H9 (cell line): ENCODE data around the gene UST. TPM values are rescaled to one million over a fixed set of nuclear protein-coding genes. Genes with fewer than 3 reads are reported as not detected.

Experiments
- DNase-seq: peaks from one replicate; pipeline ENCODE4 v3.0.0-alpha.2; 2017
- H2AFZ ChIP-seq: one replicate; pipeline ENCODE4 v1.6.1; 2013; ENCODE audit warnings: mild to moderate bottlenecking, low read length, control low read depth, moderate library complexity
- H2AK5ac ChIP-seq: 2 replicates; pipeline ENCODE4 v1.6.1; 2013; ENCODE audit warnings: low read length, control low read depth, mixed read lengths; ENCODE audit not compliant: insufficient read length
- H2BK120ac ChIP-seq: one replicate; pipeline ENCODE4 v1.6.1; 2013; ENCODE audit warnings: low read depth, mild to moderate bottlenecking, low read length, control low read depth, inconsistent platforms; ENCODE audit not compliant: poor library complexity, severe bottlenecking
- H2BK12ac ChIP-seq: 2 replicates; pipeline ENCODE4 v1.6.1; 2013; ENCODE audit warnings: low read length, control low read depth, mixed read lengths, low read depth; ENCODE audit not compliant: insufficient read length
- H2BK15ac ChIP-seq: 2 replicates; pipeline ENCODE4 v1.6.1; 2013; ENCODE audit warnings: low read depth, low read length, control low read depth
- H2BK20ac ChIP-seq: one replicate; pipeline ENCODE4 v1.6.1; 2013; ENCODE audit warnings: low read depth, mild to moderate bottlenecking, low read length, control low read depth, inconsistent platforms; ENCODE audit not compliant: poor library complexity, severe bottlenecking
- H2BK5ac ChIP-seq: 2 replicates; pipeline ENCODE4 v1.6.1; 2013; ENCODE audit warnings: low read length, control low read depth, mixed read lengths; ENCODE audit not compliant: insufficient read length
- H3K14ac ChIP-seq: 2 replicates; pipeline ENCODE4 v1.6.1; 2013; ENCODE audit warnings: low read length, control low read depth; ENCODE audit not compliant: insufficient read depth
- H3K18ac ChIP-seq: 2 replicates; pipeline ENCODE4 v1.6.1; 2013; ENCODE audit warnings: low read depth, mild to moderate bottlenecking, mixed read lengths, low read length, control low read depth; ENCODE audit not compliant: insufficient read length
- H3K23ac ChIP-seq: 2 replicates; pipeline ENCODE4 v1.6.1; 2013; ENCODE audit warnings: low read length, control low read depth, mixed read lengths, low read depth; ENCODE audit not compliant: insufficient read length
- H3K23me2 ChIP-seq: 2 replicates; pipeline ENCODE4 v1.6.1; 2013; ENCODE audit warnings: low read depth, mild to moderate bottlenecking, mixed read lengths, low read length, control low read depth; ENCODE audit not compliant: insufficient read length, poor library complexity, severe bottlenecking
- H3K27ac ChIP-seq: 2 replicates; pipeline ENCODE4 v1.5.1; 2013; ENCODE audit warnings: low read length, control low read depth, mixed read lengths, low read depth; ENCODE audit not compliant: insufficient read length
- H3K27me3 ChIP-seq: 2 replicates; pipeline ENCODE4 v1.6.1; 2013; ENCODE audit warnings: low read length, control low read depth, inconsistent platforms; ENCODE audit not compliant: insufficient read depth
- H3K4ac ChIP-seq: 2 replicates; pipeline ENCODE4 v1.6.1; 2013; ENCODE audit warnings: low read depth, mild to moderate bottlenecking, control low read depth, inconsistent platforms, low read length, moderate library complexity
- H3K4me1 ChIP-seq: 2 replicates; pipeline ENCODE4 v1.6.1; 2013; ENCODE audit warnings: low read length, control low read depth, inconsistent platforms; ENCODE audit not compliant: insufficient read depth
- H3K4me2 ChIP-seq: 2 replicates; pipeline ENCODE4 v1.6.1; 2013; ENCODE audit warnings: low read length, control low read depth, mixed read lengths; ENCODE audit not compliant: insufficient read length, insufficient read depth
- H3K56ac ChIP-seq: 2 replicates; pipeline ENCODE4 v1.6.1; 2013; ENCODE audit warnings: low read depth, mild to moderate bottlenecking, mixed read lengths, low read length, control low read depth; ENCODE audit not compliant: insufficient read length
- H3K79me1 ChIP-seq: 2 replicates; pipeline ENCODE4 v1.6.1; 2013; ENCODE audit warnings: low read depth, mild to moderate bottlenecking, moderate library complexity, low read length, control low read depth, inconsistent platforms; ENCODE audit not compliant: insufficient read depth, poor library complexity, severe bottlenecking
- H3K79me2 ChIP-seq: 2 replicates; pipeline ENCODE4 v1.6.1; 2013; ENCODE audit warnings: low read length, control low read depth, inconsistent platforms; ENCODE audit not compliant: insufficient read depth
- H3K9ac ChIP-seq: 2 replicates; pipeline ENCODE4 v1.6.1; 2013; ENCODE audit warnings: low read length, control low read depth, mixed read lengths; ENCODE audit not compliant: insufficient read length; ENCODE audit errors: extremely low read depth
- H3K9me3 ChIP-seq: one replicate; pipeline ENCODE4 v1.6.1; 2013; ENCODE audit warnings: low read depth, low read length, inconsistent platforms; ENCODE audit not compliant: control insufficient read depth
- H3T11ph ChIP-seq: one replicate; pipeline ENCODE4 v1.6.1; 2013; ENCODE audit warnings: mild to moderate bottlenecking, low read length, control low read depth, inconsistent platforms
- H4K20me1 ChIP-seq: one replicate; pipeline ENCODE4 v1.6.1; 2013; ENCODE audit not compliant: control insufficient read depth, insufficient read length, insufficient read depth
- H4K5ac ChIP-seq: 2 replicates; pipeline ENCODE4 v1.6.1; 2013; ENCODE audit warnings: low read depth, mild to moderate bottlenecking, mixed read lengths, low read length, control low read depth; ENCODE audit not compliant: insufficient read length
- H4K8ac ChIP-seq: replicated peaks from 2 replicates; pipeline ENCODE4 v1.6.1; 2013; ENCODE audit warnings: low read length, control low read depth, mixed read lengths, low read depth; ENCODE audit not compliant: insufficient read length
- H4K91ac ChIP-seq: 2 replicates; pipeline ENCODE4 v1.6.1; 2013; ENCODE audit warnings: low read depth, mild to moderate bottlenecking, moderate library complexity, mixed read lengths, low read length, control low read depth; ENCODE audit not compliant: insufficient read length
- H3K27ac Mint-ChIP-seq, 3 experiments: 2 replicates in 2 of 3; 3 replicates in 1 of 3; pipeline ENCODE4 v1.8.0; 2020 to 2021; ENCODE audit warnings: mixed read lengths in 3 of 3, mild to moderate bottlenecking in 1 of 3, moderate library complexity in 1 of 3
- H3K27me3 Mint-ChIP-seq: 2 replicates; pipeline ENCODE4 v1.8.0; 2021; ENCODE audit warnings: low read depth, mild to moderate bottlenecking, moderate library complexity, mixed read lengths
- H3K36me3 Mint-ChIP-seq, 3 experiments: 2 replicates in 2 of 3; 3 replicates in 1 of 3; pipeline ENCODE4 v1.8.0; 2020 to 2021; ENCODE audit warnings: low read depth in 3 of 3, mixed read lengths in 3 of 3; ENCODE audit not compliant: insufficient read depth in 1 of 3
- H3K4me1 Mint-ChIP-seq, 2 experiments: 2 replicates each; pipeline ENCODE4 v1.8.0; 2020; ENCODE audit warnings: mixed read lengths in 2 of 2
- H3K4me3 Mint-ChIP-seq, 2 experiments: 2 replicates in 1 of 2; 3 replicates in 1 of 2; pipeline ENCODE4 v1.8.0; 2020 to 2021; ENCODE audit warnings: mild to moderate bottlenecking in 2 of 2, mixed read lengths in 2 of 2, moderate library complexity in 1 of 2
- H3K9me3 Mint-ChIP-seq, 2 experiments: 2 replicates in 1 of 2; 3 replicates in 1 of 2; pipeline ENCODE4 v1.8.0; 2020; ENCODE audit warnings: mild to moderate bottlenecking in 2 of 2, mixed read lengths in 2 of 2, moderate library complexity in 1 of 2
- WGBS: extraction: QIAGEN DNeasy Blood & Tissue Kit; methylation state at CpG from one replicate; pipeline ENCODE4 v1.1.7; 2013; ENCODE audit warnings: missing lambda C conversion rate, low lambda C conversion rate, mixed read lengths; ENCODE audit not compliant: insufficient read length; ENCODE audit errors: extremely low coverage; 5-methylcytosine and 5-hydroxymethylcytosine counted together
- total RNA-seq: library from RNA; stranded (reverse); gene quantifications from 2 replicates; pipeline ENCODE4 v1.2.1, GENCODE V29; 2021
- TF ChIP-seq, protein P1 (sequence below): fragments of 200-600 bp; sonication (generic); conservative IDR thresholded peaks from 3 replicates; pipeline ENCODE4 v1.8.0; 2021; ENCODE audit warnings: antibody characterized with exemption, mild to moderate bottlenecking

UST gene
- total RNA-seq, 1 experiment from 2014 or later, result 14.4 TPM

DNA sequence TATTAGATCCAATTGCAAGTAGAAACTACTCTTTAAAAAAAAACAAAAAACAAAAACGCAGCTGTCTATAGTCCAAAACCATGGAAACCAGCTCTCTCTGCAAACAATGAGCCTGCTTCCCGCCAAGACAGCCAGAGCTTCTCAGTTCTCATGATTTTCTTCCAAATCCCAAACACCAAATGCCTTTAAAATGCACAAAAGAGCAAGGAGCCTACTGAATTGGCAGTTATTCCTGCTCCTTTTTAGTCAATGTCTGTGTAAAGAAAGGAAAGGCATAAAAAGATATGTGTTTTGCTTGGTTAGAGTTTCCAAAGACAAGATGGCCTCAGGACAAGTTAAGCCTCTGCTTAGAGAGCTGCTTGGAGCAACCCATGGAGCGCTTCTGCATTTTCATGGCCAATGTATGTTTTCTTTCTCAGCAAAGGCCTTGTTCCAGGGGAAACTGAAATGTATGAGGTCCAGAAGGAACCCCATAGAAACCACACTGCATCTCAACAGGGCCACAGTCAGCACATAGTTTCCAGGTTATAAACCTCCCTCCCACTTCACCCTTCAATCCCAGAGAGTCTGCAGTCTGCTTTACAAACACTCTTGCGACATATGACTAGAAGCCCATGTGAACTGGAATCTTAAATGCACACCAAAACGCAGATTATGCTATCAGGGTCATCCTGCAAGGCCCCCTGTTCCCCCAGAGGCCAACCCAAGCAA is 361.4 kb downstream of the UST start:
- H2BK12ac ChIP-seq, result no peak overlapping the region
- no peak overlapping the region for H3K4me2 ChIP-seq
- no peak overlapping the region for H2BK15ac ChIP-seq
- H2BK20ac ChIP-seq, result no peak overlapping the region
- no peak overlapping the region for H3K27ac Mint-ChIP-seq
- H2AFZ ChIP-seq, result no peak overlapping the region
- no peak overlapping the region for H3K23ac ChIP-seq
- TF ChIP-seq, protein P1, sequence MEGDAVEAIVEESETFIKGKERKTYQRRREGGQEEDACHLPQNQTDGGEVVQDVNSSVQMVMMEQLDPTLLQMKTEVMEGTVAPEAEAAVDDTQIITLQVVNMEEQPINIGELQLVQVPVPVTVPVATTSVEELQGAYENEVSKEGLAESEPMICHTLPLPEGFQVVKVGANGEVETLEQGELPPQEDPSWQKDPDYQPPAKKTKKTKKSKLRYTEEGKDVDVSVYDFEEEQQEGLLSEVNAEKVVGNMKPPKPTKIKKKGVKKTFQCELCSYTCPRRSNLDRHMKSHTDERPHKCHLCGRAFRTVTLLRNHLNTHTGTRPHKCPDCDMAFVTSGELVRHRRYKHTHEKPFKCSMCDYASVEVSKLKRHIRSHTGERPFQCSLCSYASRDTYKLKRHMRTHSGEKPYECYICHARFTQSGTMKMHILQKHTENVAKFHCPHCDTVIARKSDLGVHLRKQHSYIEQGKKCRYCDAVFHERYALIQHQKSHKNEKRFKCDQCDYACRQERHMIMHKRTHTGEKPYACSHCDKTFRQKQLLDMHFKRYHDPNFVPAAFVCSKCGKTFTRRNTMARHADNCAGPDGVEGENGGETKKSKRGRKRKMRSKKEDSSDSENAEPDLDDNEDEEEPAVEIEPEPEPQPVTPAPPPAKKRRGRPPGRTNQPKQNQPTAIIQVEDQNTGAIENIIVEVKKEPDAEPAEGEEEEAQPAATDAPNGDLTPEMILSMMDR, result no peak
- no peak for DNase-seq
- H3K79me1 ChIP-seq, result no peaks in the 10 kb centered on the region
- no peak overlapping the region for H3K9ac ChIP-seq
- no peak overlapping the region for H2AK5ac ChIP-seq
- no peaks in the 10 kb centered on the region for H4K20me1 ChIP-seq
- no peaks in the 10 kb centered on the region for H3K4me1 ChIP-seq
- no peak overlapping the region for H3K4ac ChIP-seq
- no peaks in the 10 kb centered on the region for H3K27me3 ChIP-seq
- no peak overlapping the region for H2BK120ac ChIP-seq
- H2BK5ac ChIP-seq, result no peak overlapping the region
- H3K36me3 Mint-ChIP-seq, result peaks cover 0 to 5% (median 4%) of the 10 kb centered on the region in 3 experiments; a peak in 4 of 7 replicates
- no peaks in the 10 kb centered on the region for H3K4me1 Mint-ChIP-seq
- H3T11ph ChIP-seq, result no peak overlapping the region
- no peak overlapping the region for H4K91ac ChIP-seq
- peaks cover 4% of the 10 kb centered on the region; the same call in 1 of the 2 replicates for H3K27me3 Mint-ChIP-seq
- H3K14ac ChIP-seq, result no peak overlapping the region
- no peaks in the 10 kb centered on the region for H3K23me2 ChIP-seq
- no CpG with 5 or more reads among the region's 5 CpGs for WGBS
- no peak overlapping the region for H3K4me3 Mint-ChIP-seq
- no peak overlapping the region for H4K5ac ChIP-seq
- no peak overlapping the region for H3K18ac ChIP-seq
- no peak overlapping the region for H3K56ac ChIP-seq
- H3K79me2 ChIP-seq, result no peaks in the 10 kb centered on the region
- H3K9me3 ChIP-seq, result no peaks in the 10 kb centered on the region
- H3K9me3 Mint-ChIP-seq, result peaks cover 5 to 8% of the 10 kb centered on the region in 2 experiments
- H3K27ac ChIP-seq, result no peak overlapping the region
- H4K8ac ChIP-seq, result no peak overlapping the region
